HG03439 (cell line): ENCODE results near the gene HES1.
"Not testable (repeated sequence)": the region's sequence is repeated elsewhere in the genome, so short reads cannot be mapped to it uniquely, and the experiment has no call there.

ENCODE experiments used
- ATAC-seq: cut with Tn5 transposase; IDR thresholded peaks from one replicate; pipeline ENCODE4 v1.9.1; 2021; ENCODE audit warnings: mild to moderate bottlenecking, moderate library complexity; ENCODE audit not compliant: unreplicated experiment

HES1 gene

GRCh38 chr3:194124193-194124592 lies 11.8 kb upstream of the HES1 start:
- no peak for ATAC-seq

- no peak for ATAC-seq
Measured at GRCh38 chr3:194125442-194125841, 10.5 kb upstream of the HES1 start.

- no peak for ATAC-seq
Measured at GRCh38 chr3:194126790-194127189, 9.2 kb upstream of the HES1 start.

- no peak for ATAC-seq
Measured at GRCh38 chr3:194128202-194128918, 7.6 kb upstream of the HES1 start.

DNA sequence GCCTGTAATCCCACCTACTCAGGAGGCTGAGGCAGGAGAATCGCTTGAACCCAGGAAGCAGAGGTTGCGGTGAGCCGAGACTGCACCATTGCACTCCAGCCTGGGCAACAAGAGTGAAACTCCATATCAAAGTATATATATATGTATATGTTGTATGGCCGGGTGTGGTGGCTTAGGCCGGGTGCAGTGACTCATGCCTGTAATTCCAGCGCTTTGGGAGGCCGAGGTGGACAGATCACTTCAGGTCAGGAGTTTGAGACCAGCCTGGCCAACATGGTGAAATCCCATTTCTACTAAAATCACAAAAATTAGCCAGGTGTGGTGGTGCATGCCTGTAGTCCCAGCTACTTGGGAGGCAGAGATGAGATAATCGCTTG lies 7.0 kb upstream of the HES1 start:
- ATAC-seq: not testable (repeated sequence)

DNA sequence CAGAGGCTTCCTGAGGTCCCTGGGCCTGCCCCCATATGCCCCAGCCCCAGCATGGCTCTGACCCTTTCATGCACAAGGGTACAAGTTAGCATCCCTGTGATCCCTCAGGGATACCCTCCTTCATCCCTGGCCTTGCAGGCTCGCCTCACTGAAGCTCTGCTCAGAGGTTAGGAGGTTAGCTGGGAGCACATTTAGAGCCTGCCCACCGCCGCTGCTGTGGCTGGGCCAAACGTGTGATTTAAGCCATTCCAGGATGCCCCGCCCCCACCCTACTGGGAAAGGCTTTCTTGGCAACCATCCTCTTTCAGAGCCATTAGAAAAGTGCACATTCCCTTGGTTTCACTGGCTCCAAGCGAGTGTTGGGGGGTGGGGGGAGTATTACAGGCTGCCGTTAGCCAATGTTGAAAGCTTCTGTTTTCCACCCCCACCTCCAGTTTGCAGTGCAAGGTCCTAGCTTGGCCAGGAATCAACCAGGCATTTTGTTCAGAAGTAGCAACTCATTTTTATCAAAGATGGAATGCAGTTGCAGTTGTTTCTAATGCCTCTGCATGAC lies 6.3 kb upstream of the HES1 start:
- ATAC-seq: no peak

DNA sequence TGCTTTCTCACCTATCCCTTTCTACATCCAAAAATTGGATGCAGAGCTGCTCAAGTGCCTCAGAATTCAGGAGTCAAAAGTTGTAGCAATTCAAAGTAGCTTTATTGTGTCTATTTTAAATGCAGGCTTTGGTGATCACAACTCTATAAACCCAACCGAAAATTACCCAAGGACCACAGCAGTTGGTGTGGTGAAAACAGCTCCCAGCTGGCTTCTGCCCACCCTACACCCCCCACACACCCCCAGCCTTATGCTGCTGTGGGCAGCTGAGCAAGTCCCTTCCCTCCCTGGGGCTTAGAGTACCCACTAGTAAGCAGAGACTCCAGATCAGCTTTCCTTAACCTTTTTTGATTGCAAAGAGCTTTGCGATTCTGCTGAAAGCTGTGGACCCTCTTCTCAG lies 5.8 kb upstream of the HES1 start:
- ATAC-seq: no peak

DNA sequence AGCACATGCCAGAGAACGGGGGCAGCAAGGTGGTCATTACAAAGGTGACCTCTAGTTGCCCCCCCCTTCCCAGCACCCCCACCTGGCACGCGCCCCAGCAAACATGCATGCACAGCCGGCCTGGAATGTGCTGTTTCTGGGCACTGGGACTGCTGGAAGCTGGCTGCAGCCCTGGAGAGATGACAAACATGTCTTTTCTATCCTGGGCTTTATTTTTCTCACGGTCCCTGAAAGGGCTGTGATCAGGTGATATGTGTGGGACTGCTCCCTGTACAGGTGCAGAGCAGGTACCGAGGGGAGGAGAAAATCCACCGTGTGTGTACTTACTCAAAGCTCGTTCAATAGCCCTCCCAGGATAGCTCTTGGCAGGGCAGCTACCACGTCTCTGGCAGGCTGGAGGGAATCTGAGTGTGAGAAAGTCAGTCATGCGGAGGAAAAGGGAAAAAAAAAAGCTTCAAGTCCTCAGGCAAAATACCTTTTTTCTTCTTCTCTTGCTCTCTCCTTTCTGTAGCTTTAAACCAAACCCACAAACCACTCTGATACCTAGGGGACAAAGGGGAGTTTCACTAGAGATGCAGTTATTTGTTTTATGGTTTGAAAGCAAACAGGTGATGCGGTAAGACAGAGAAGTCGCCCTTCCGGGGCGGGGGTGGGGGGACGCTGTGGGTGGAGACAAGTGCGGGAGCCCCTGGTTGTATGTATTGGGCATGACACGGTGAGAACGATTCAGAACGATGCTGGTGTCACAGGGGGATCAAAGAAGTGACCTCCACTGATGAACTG lies 5.0 kb upstream of the HES1 start:
- ATAC-seq: peak; percentile 37

GRCh38 chr3:194132465-194133286 lies 3.3 kb upstream of the HES1 start:
- ATAC-seq: no peak

DNA sequence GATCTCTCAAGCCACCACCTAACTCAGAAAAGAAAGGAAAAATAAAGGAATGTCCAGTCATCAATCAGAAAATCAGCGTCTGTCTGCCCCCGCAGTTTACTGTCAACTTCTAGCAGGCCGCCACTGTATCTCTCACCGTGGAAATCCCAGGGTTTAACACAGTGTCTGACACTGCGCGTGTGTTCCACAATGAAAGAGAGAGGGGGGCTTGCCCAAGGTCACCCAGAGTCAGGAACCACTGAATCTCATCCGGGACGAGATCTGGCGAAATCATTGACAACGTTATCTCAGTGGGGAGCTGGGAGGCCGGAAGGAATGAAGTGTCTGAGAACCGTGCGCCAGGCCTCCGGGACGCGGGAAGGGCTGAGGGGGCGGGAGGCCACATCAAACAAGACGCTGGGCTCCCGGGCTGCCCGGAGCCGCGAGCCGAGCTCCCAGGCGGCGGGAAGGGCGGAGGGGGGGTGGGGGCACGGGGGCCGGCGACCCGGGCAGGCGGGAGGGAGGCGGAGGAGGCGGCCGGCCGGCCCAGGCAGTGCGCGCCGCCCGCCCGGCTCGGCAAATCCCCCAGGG lies 2.2 kb upstream of the HES1 start:
- no peak for ATAC-seq

DNA sequence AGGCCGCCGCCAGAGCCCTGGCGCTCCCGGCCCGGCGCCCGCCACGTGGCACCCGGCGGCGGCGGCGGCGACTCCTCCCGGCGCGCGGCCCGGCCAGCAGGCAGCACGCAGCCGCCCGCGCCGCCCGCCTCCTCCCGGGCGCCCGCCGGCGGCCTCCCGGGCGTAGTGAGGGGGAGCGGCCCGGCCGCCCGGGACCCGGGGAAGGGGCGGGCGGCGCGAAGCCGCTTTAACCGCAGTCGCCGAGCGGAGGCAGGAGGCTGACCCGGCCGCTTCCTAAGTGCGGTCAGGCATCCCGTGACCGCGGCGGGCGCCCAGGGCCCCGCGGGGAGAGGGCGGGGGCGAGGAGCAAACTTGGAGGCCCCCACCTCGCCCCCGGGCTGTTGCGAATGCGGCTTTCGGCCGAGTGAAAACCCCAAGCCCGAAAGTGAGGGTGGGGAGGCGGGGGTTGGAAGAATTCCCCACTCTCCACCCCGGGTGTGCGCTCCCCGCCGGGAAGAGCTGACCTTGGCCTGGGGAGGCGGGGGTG lies 1.7 kb upstream of the HES1 start:
- peak; percentile 16 for ATAC-seq

DNA sequence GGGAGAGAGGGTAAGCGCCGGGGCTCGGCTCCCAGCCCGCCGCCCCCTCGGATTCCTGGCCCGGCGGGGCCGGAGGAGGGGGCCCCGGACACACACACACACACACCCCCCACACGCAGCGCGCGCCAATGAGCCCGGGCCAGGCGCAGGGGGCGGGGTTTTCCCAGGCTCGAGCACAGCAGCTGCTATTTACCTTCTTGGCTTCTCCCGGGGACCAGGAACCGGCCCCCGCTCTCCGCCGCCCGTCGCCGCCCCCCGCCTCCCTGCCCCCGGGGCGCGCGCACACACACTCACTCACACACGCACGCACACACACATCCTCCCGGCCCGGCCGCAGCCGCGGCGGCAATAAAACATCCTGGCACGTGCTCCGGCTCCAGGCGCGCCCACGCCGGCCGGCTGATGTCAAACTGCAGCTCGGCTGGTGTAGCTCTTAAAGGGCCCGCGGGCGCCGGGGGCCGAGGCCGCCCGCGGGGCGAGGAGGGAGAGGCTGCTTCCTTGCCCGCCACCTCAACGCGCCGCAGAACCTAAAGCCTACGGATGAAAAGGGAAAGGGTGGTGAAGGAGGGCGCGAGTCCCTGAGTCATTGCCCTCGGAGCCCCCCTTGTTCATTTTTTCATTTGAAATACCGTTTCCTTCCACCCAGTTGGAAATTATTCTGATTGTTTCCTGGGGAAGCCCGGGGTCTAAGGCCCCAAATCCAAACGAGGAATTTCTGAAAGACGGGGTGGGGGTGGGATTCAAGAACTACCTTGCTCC lies 1.0 kb upstream of the HES1 start:
- ATAC-seq: peak; percentile 41

DNA sequence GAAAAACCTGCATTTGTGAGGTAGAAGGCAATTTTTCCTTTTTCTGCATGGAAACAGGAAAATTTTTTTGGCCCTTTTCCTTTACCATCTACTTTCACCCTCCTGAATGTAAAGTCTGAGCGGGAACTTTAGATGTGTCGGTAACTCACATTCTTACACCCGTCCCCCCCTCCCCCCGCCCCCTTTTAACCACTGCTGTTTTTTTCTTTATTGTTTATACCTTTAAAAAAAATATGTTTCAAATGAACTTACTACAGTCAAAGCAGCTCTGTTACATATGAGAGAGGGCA lies 487 bp upstream of the HES1 start:
- no peak for ATAC-seq

- no peak for ATAC-seq
Measured at GRCh38 chr3:194136519-194137007, 615 bp downstream of the HES1 start.

GRCh38 chr3:194137008-194137505 lies 1.1 kb downstream of the HES1 start:
- ATAC-seq: no peak

GRCh38 chr3:194137506-194138474 lies 1.8 kb downstream of the HES1 start:
- peak; percentile 56 for ATAC-seq

GRCh38 chr3:194138732-194139070 lies 2.8 kb downstream of the HES1 start:
- no peak for ATAC-seq

- no peak for ATAC-seq
Measured at GRCh38 chr3:194139071-194139813, 3.3 kb downstream of the HES1 start.
